AG04449 (cell line): Measurements from ENCODE around the gene LSM5.
A peak's percentile ranks its signal among the peaks of the same experiment; 100 is the strongest.

Experiments used
- CTCF ChIA-PET: fragments of 350-600 bp; formaldehyde crosslinking; extraction: SDS; loops from one replicate; lab custom pipeline; 2021; ENCODE audit warnings: antibody characterized with exemption; lab: Yijun Ruan, JAX
- POLR2A ChIA-PET: fragments of 400-600, 350-600 bp; formaldehyde crosslinking; extraction: SDS; loops from one replicate; lab custom pipeline; 2020; ENCODE audit warnings: antibody characterized with exemption, inconsistent platforms; lab: Yijun Ruan, JAX
- DNase-seq: peaks from one replicate; pipeline ENCODE4 v3.0.0-alpha.2; 2010; ENCODE audit warnings: low read depth, low spot score
- H3K4me3 ChIP-seq: 2 replicates; pipeline ENCODE4 v1.5.1; 2011; ENCODE audit warnings: low read depth, mild to moderate bottlenecking, control low read depth, low read length
- TF ChIP-seq, protein P1 (sequence below): IDR thresholded peaks from one replicate; pipeline ENCODE4 v1.5.1; 2011; ENCODE audit warnings: mild to moderate bottlenecking, moderate library complexity, low read length, control low read depth, inconsistent platforms; ENCODE audit not compliant: insufficient read depth; ENCODE audit errors: missing control alignments

LSM5 gene

DNA sequence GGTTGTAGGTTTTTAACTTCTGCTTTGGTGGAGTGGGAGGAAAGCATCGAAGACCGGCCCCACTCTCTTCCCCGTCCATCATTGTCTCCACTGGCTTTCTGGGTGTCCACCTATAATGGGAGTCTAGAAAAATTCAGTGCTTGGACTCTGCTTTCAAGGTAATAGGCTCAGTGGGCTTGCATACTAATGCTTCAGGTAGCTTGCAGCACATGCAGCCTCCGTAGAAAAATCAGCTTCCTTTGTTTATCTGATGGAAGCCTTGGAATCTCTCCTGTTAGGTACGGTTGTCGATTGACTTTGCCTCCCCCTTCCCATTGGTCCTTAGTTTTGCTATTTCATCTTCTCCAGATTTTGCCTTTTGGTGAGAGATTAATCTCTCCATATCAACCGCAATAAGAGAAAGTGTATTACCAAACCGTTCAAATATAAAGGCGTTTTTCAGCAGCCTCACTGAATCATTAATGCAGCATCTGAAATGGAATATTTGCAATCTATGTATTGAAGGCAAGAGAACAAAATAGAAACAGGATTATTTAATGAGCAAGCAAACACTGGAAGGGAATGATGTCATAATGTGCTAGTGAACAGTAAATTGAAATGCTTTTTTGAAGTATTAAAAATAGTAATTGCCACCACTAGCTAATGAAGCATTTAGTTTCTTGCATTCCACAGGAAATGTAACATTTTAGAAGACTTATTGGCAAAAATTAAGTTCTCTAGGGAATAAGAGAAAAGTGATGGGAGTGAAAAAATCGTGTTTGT lies 6.1 kb upstream of the LSM5 start:
- no peak for DNase-seq
- POLR2A ChIA-PET, result interaction anchor here (0.6 kb wide), 1 partner anchor 50 kb away, joined by 3 read pairs; no protein-coding TSS in a partner anchor
- H3K4me3 ChIP-seq, result peak overlapping the region; percentile 84
- TF ChIP-seq, protein P1, sequence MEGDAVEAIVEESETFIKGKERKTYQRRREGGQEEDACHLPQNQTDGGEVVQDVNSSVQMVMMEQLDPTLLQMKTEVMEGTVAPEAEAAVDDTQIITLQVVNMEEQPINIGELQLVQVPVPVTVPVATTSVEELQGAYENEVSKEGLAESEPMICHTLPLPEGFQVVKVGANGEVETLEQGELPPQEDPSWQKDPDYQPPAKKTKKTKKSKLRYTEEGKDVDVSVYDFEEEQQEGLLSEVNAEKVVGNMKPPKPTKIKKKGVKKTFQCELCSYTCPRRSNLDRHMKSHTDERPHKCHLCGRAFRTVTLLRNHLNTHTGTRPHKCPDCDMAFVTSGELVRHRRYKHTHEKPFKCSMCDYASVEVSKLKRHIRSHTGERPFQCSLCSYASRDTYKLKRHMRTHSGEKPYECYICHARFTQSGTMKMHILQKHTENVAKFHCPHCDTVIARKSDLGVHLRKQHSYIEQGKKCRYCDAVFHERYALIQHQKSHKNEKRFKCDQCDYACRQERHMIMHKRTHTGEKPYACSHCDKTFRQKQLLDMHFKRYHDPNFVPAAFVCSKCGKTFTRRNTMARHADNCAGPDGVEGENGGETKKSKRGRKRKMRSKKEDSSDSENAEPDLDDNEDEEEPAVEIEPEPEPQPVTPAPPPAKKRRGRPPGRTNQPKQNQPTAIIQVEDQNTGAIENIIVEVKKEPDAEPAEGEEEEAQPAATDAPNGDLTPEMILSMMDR, result no peak
- CTCF ChIA-PET, result no interaction called here

DNA sequence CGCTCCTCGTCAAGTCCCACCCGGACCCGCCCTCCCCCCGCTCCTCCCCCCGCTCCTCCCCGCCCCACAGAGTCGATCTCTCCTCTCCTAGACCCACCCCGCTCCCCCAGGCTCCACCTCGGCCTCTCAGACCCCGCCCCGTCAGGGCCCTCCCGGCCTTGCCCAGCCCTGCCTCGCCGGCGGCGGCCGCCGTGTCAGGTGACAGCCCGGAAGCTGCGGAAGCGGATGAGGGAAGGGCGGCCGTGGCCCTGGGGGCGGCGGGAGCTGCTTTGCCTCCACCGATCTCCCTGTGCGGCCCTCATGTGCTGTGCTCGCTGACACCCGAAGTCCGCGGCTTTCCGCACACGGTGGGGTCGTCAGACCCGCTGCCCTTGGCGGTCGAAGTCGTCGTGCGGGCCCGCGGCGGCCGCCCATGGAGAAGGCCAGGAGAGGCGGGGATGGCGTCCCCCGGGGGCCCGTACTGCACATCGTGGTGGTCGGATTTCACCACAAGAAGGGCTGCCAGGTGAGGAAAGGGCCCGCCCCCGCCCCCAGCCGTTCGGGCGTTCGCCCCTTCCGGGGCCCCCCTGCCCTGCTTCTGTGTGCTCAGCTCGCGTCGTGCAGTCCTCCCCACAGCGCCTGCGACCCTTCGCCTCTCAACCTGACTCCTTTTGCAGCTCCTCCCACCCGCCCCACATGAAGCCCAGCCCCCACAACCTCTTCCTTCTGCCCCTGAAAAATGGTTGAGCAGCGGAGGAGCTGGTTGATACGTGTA lies 5.3 kb upstream of the LSM5 start, which contains the start of gene AVL9:
AVL9 (plus strand) TSS at position 192 of the 754 bp plus-strand sequence; CDS start at position 413, 221 bp downstream.
- TF ChIP-seq, protein P1, result no peak
- no peak for DNase-seq
- ChIA-PET POLR2A (interaction anchor here (0.6 kb wide), 1 partner anchor 51 kb away, joined by 3 read pairs; no protein-coding TSS in a partner anchor), CTCF (no interaction called here)
- H3K4me3 ChIP-seq, result peak within 1 kb of the TSS; percentile 84

DNA sequence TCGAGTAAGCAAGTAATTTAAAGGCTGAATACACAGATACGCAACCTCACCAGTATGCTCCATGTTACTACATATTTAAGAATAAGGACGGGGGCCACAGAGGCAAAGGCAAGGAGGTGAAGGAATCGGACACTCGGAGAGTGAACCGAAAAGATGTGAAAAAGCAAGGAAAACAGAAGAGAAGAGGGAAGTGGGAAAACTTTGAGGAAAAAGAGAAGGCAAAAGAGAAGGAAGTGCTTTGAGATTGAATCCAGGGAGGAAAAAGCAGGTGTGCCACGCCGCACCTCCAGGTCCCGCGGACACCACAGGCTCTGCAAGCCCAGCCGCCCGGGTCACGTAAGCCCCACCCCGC lies 4.7 kb upstream of the LSM5 start:
- CTCF ChIA-PET, result interaction anchor here (1.8 kb wide), 1 partner anchor 15 kb away, joined by 6 read pairs; no protein-coding TSS in a partner anchor
- DNase-seq, result no peak
- peak overlapping the region; percentile 72 for H3K4me3 ChIP-seq
- TF ChIP-seq, protein P1, result no peak
- POLR2A ChIA-PET, result no interaction called here

DNA sequence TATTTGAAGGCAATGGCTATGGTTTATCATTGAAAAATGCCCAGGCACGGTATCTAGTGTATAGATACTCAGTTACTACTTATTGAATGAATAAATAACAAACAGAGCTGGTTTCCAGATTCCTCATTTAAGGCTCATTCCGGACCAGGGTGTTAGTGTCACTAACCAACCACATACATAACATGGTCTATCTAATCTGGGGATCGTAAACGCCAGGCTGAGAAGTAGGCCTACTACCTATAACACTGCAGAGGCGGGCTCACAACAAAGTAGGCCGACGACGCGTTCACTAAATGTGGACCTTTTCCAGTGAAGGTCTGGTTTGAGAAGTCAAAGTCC lies 423 bp downstream of the LSM5 start:
- ChIA-PET POLR2A (no interaction called here), CTCF (interaction anchor here (0.6 to 3.0 kb wide), 4 partner anchors 10 to 279 kb away, joined by 4 to 33 read pairs (median 8); no protein-coding TSS in a partner anchor)
- TF ChIP-seq, protein P1, result no peak
- no peak for DNase-seq
- peak overlapping the region; percentile 87 for H3K4me3 ChIP-seq

DNA sequence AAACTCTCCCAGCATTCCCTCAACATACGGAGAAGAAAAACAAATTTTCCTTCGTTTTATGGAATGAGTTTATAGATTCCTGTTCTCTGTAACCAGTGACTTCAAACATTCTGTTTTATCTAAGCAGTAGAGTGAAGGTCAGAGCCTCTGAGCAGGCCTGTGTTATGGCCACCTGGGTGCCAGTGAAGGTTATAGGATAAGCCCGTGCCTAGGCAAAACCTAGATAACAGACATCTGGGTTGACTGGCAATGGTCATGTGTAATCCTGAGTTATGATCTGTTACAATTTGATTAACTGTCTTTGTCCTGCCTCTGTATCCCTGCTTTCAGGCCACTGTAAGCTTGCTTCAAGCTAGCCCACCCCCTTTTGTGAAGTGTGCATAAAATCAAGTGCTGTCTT lies 8.3 kb downstream of the LSM5 start:
- no peak overlapping the region for H3K4me3 ChIP-seq
- ChIA-PET CTCF (interaction anchor here (7.6 kb wide), 1 partner anchor 272 kb away, joined by 255 read pairs; no protein-coding TSS in a partner anchor), POLR2A (no interaction called here)
- TF ChIP-seq, protein P1, result no peak
- no peak for DNase-seq

DNA sequence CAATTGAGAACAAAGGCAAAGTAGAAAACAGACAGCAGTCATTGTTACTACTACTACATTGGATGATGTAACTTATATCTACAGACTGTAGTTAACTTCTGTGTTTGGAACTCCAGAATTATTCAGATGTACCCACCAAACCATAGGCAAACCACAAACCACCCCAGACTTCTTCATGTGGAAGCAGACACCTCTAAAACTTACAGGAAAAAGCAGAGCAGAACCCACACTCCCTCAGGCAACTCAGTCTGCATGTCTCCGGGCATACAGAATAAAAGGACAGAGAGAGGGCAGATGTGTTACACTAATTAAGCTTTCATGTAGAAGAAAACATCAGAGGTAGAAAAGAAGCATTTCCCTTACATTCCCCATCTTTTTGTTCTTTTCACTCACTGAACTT lies 9.0 kb downstream of the LSM5 start:
- H3K4me3 ChIP-seq, result no peak overlapping the region
- TF ChIP-seq, protein P1, result no peak
- no peak for DNase-seq
- CTCF ChIA-PET, result interaction anchor here (7.6 kb wide), 1 partner anchor 271 kb away, joined by 255 read pairs; no protein-coding TSS in a partner anchor
- POLR2A ChIA-PET, result no interaction called here
